Measurements from ENCODE around the gene GJA3.

Gene GJA3

GRCh38 chr13:20150561-20150960 lies 10.3 kb downstream of the GJA3 start:
- no peak for DNase-seq

GRCh38 chr13:20149762-20150161 lies 11.1 kb downstream of the GJA3 start:
- no peak for DNase-seq

GRCh38 chr13:20148501-20149183 lies 12.2 kb downstream of the GJA3 start:
- DNase-seq, result no peak

GRCh38 chr13:20146381-20146780 lies 14.5 kb downstream of the GJA3 start:
- no peak for DNase-seq

- no peak for DNase-seq
Observed at GRCh38 chr13:20145521-20145920, 15.3 kb downstream of the GJA3 start.

- DNase-seq, result no peak
Observed at GRCh38 chr13:20144141-20144850, 16.6 kb downstream of the GJA3 start.

- DNase-seq, result no peak
Observed at GRCh38 chr13:20142927-20143480, 17.8 kb downstream of the GJA3 start.

- no peak for DNase-seq
Observed at GRCh38 chr13:20142023-20142926, 18.6 kb downstream of the GJA3 start.

GRCh38 chr13:20141238-20142022 lies 19.4 kb downstream of the GJA3 start:
- DNase-seq, result no peak

GRCh38 chr13:20140487-20140886 lies 20.4 kb downstream of the GJA3 start:
- DNase-seq, result no peak

- no peak for DNase-seq
Observed at GRCh38 chr13:20137875-20138274, 23.0 kb downstream of the GJA3 start.

- peak; percentile 28 to 75 (median 54) for DNase-seq
Observed at GRCh38 chr13:20136781-20137703, 23.8 kb downstream of the GJA3 start.

GRCh38 chr13:20134732-20135131 lies 26.1 kb downstream of the GJA3 start:
- no peak for DNase-seq

- no peak for DNase-seq
Observed at GRCh38 chr13:20132052-20132634, 28.7 kb downstream of the GJA3 start.

- DNase-seq, result no peak
Observed at GRCh38 chr13:20131057-20131832, 29.6 kb downstream of the GJA3 start.

- no peak for DNase-seq
Observed at GRCh38 chr13:20130652-20131051, 30.2 kb downstream of the GJA3 start.

GRCh38 chr13:20130012-20130411 lies 30.8 kb downstream of the GJA3 start:
- no peak for DNase-seq

GRCh38 chr13:20129076-20129475 lies 31.8 kb downstream of the GJA3 start:
- DNase-seq, result no peak

- DNase-seq, result no peak
Observed at GRCh38 chr13:20128459-20128931, 32.4 kb downstream of the GJA3 start.

Data from suppressor macrophage (primary cell).